ENCODE measurements around the gene CACNA1A.

GRCh38 chr19:13162724-13163608 is 343.3 kb downstream of the CACNA1A start:
- TF ChIP-seq CTCF (optimal IDR thresholded peaks at IDR 0.05 in 1 of 3, IDR thresholded peaks at IDR 0.05 in 1 of 3, conservative IDR thresholded peaks at IDR 0.05 in 1 of 3; ENCODE audit: extremely low read depth in 1 of 3, insufficient read depth in 2 of 3, low read length in 3 of 3) (no peak), EZH2 (IDR thresholded peaks at IDR 0.05; ENCODE audit: low read length) (no peak)

Data from keratinocyte (primary cell).